Naive thymus-derived CD4-positive, alpha-beta T cell (primary cell): ENCODE measurements around the gene MED25. TPM values are rescaled to one million over a fixed set of nuclear protein-coding genes. Genes with fewer than 3 reads are reported as not detected.

Experiments
- ATAC-seq: fragments of 150-1000 bp; cut with Tn5 transposase; 2 replicates; pipeline ENCODE4 v1.10.0; 2021; ENCODE audit warnings: mild to moderate bottlenecking, moderate library complexity
- CTCF ChIA-PET: fragments of 350-600 bp; sonication (Branson Sonifier 250); formaldehyde crosslinking; loops from one replicate; lab custom pipeline; 2021; ENCODE audit warnings: antibody characterized with exemption; lab: Charles Lee
- POLR2A ChIA-PET: fragments of 350-600 bp; sonication (Branson Sonifier 250); formaldehyde crosslinking; loops from one replicate; lab custom pipeline; 2021; ENCODE audit warnings: antibody characterized with exemption, inconsistent platforms; lab: Charles Lee
- DNase-seq, 9 donors: peaks; one replicate each; pipeline versions ENCODE4 v3.0.0 to v3.0.0-alpha.2; 2020 to 2022; ENCODE audit warnings: mixed read lengths in 1 of 9
- H3K27ac ChIP-seq: one replicate; pipeline ENCODE4 v1.7.0; 2013; ENCODE audit warnings: mild to moderate bottlenecking, low read depth, low read length, moderate library complexity
- H3K27me3 ChIP-seq, 2 donors: one replicate each; pipeline ENCODE4 v1.7.0; 2013; ENCODE audit warnings: low read length in 2 of 2, mild to moderate bottlenecking in 2 of 2, moderate library complexity in 2 of 2; ENCODE audit not compliant: control insufficient read depth in 2 of 2, insufficient read depth in 2 of 2
- H3K36me3 ChIP-seq, 3 experiments: 1 replicate in 2 of 3; 2 replicates in 1 of 3; pipeline ENCODE4 v1.7.0; 2013; ENCODE audit warnings: low read length in 3 of 3, mild to moderate bottlenecking in 3 of 3, moderate library complexity in 1 of 3; ENCODE audit not compliant: insufficient read depth in 3 of 3, control insufficient read depth in 2 of 3
- H3K4me1 ChIP-seq, 2 donors: one replicate each; pipeline ENCODE4 v1.7.0; 2013; ENCODE audit warnings: low read length in 2 of 2, mild to moderate bottlenecking in 2 of 2, moderate library complexity in 1 of 2; ENCODE audit not compliant: control insufficient read depth in 2 of 2, insufficient read depth in 2 of 2
- H3K4me3 ChIP-seq: 2 replicates; pipeline ENCODE4 v1.7.0; 2013; ENCODE audit warnings: mild to moderate bottlenecking, low read length
- H3K9me3 ChIP-seq, 3 experiments: 1 replicate in 2 of 3; 2 replicates in 1 of 3; pipeline ENCODE4 v1.7.0; 2013; ENCODE audit warnings: low read length in 3 of 3; ENCODE audit not compliant: control insufficient read depth in 2 of 3
- H3K27ac Mint-ChIP-seq, 9 donors: one replicate each; pipeline ENCODE4 v1.8.0; 2020 to 2022; ENCODE audit warnings: mixed read lengths in 9 of 9, mild to moderate bottlenecking in 8 of 9, moderate library complexity in 5 of 9, inconsistent platforms in 2 of 9
- H3K27me3 Mint-ChIP-seq, 5 donors: one replicate each; pipeline ENCODE4 v1.8.0; 2021 to 2022; ENCODE audit warnings: mixed read lengths in 5 of 5, mild to moderate bottlenecking in 1 of 5
- H3K36me3 Mint-ChIP-seq, 5 donors: one replicate each; pipeline ENCODE4 v1.8.0; 2020 to 2022; ENCODE audit warnings: mixed read lengths in 5 of 5, mild to moderate bottlenecking in 3 of 5, inconsistent platforms in 1 of 5
- H3K4me1 Mint-ChIP-seq, 7 donors: one replicate each; pipeline ENCODE4 v1.8.0; 2020 to 2022; ENCODE audit warnings: mixed read lengths in 7 of 7, mild to moderate bottlenecking in 3 of 7, inconsistent platforms in 1 of 7
- H3K4me3 Mint-ChIP-seq, 10 donors: one replicate each; pipeline ENCODE4 v1.8.0; 2020 to 2022; ENCODE audit warnings: mild to moderate bottlenecking in 10 of 10, mixed read lengths in 10 of 10, moderate library complexity in 6 of 10, inconsistent platforms in 2 of 10
- H3K9me3 Mint-ChIP-seq, 11 donors: one replicate each; pipeline ENCODE4 v1.8.0; 2020 to 2022; ENCODE audit warnings: mixed read lengths in 11 of 11, mild to moderate bottlenecking in 4 of 11, inconsistent platforms in 1 of 11, moderate library complexity in 1 of 11
- intact Hi-C, 2 donors: fragments of 100-400 bp; cut with micrococcal nuclease; formaldehyde crosslinking; loops; one replicate each; pipeline ENCODE4 v1.15.1; 2023
- polyA plus RNA-seq, 2 donors: library from polyadenylated mRNA; unstranded; fragments of 300-500 nt; fragmentation: Illumina TruSeq; gene quantifications; one replicate each; pipeline ENCODE4 v1.2.3, GENCODE V29; 2021
- total RNA-seq, 6 experiments: library from RNA in 5 of 6; stranded (reverse) in 5 of 6; gene quantifications; 1 replicate in 5 of 6; 2 replicates in 1 of 6; pipeline ENCODE4 v1.2.3 and lab custom pipeline; 2021 to 2026

Gene MED25
- total and polyA plus RNA-seq, 7 experiments from 2014 or later: 10.8 to 75.2 (median 39.9) TPM

GRCh38 chr19:49847731-49848696, 29.9 kb downstream of the MED25 start:
- peaks cover 7 to 25% of the 10 kb centered on the region in 2 donors for H3K4me1 ChIP-seq
- no peak overlapping the region for H3K4me3 ChIP-seq
- ChIA-PET POLR2A (interaction anchor here (0.6 to 4.5 kb wide), 5 partner anchors 22 to 130 kb away, joined by 3 to 39 read pairs (median 3); partner anchors contain the start of genes AP2A1 and FUZ), CTCF (interaction anchor here (0.6 kb wide), 1 partner anchor 877 kb away, joined by 3 read pairs; no protein-coding TSS in a partner anchor)
- H3K9me3 Mint-ChIP-seq: peaks cover 0 to 10% (median 2%) of the 10 kb centered on the region in 11 donors
- H3K27me3 ChIP-seq: no peaks in the 10 kb centered on the region
- no peaks in the 10 kb centered on the region for H3K9me3 ChIP-seq
- H3K36me3 Mint-ChIP-seq: peaks cover 0 to 8% (median 4%) of the 10 kb centered on the region in 5 donors
- ATAC-seq (no peak), DNase-seq (no peak)
- peaks cover 0 to 4% (median 0%) of the 10 kb centered on the region in 3 experiments for H3K36me3 ChIP-seq
- H3K27ac Mint-ChIP-seq: peak overlapping the region in 3 of 9 donors; percentile 28 to 76 (median 65)
- peaks cover 17 to 35% (median 28%) of the 10 kb centered on the region in 7 donors for H3K4me1 Mint-ChIP-seq
- H3K27ac ChIP-seq: no peak overlapping the region
- H3K27me3 Mint-ChIP-seq: peaks cover 0 to 13% (median 0%) of the 10 kb centered on the region in 5 donors
- intact Hi-C loops: no loop called here
- peak overlapping the region in 1 of 10 donors; percentile 41 for H3K4me3 Mint-ChIP-seq

- peaks cover 0 to 10% (median 2%) of the 10 kb centered on the region in 11 donors for H3K9me3 Mint-ChIP-seq
Observed at GRCh38 chr19:49848938-49849337, 30.8 kb downstream of the MED25 start.

DNA sequence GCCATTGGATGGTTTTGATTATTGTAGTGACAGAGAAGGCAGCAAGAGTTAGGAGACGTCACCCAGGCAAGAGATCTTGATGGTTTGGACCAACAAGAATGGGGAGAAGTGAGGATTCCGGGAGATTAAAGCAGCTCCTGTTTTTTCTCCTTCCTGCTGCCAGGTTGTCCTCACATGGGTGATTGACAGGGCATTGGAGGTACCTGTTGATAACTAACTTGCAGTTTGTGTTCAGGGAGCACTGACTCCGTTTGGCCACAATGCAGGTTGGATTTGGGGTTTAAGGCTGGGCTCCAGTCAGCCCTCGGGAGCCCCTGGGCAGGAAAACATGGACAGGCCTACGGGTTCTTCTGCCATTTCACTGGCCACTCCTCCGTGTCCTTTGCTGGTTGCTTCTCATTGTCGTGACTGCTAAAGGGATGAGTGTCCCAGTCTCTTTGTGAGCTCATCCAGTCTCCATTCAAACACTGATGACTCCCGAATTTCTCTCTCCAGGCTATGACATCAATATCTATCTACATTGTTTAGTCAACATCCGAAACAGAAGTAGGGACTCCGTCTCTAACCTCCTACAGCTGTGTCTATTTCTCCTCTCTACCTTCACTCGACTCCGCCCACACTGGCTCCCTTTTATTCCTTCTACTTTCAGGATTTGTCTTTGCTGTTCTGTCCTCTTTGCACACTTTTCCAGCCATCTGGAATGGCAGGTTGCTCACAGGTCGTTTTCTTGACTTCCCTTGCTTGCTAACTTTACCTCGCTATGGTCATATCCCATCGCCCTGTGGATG, 31.5 kb downstream of the MED25 start:
- Mint-ChIP-seq H3K36me3 (peaks cover 0 to 8% (median 4%) of the 10 kb centered on the region in 5 donors), H3K4me1 (peaks cover 22 to 37% (median 33%) of the 10 kb centered on the region in 7 donors), H3K27ac (peak overlapping the region; percentile 59 to 98 (median 95)), H3K27me3 (peaks cover 0 to 13% (median 0%) of the 10 kb centered on the region in 5 donors), H3K9me3 (peaks cover 0 to 10% (median 2%) of the 10 kb centered on the region in 11 donors), H3K4me3 (peak overlapping the region; percentile 78 to 96 (median 92))
- intact Hi-C loops: loop anchor here (1.0 to 2.0 kb wide), 10 partner anchors 18 to 269 kb away; partner anchors contain the start of genes AKT1S1 (in 2 of the 2), ATF5 (in 2 of the 2), FUZ (in 2 of the 2) and MED25 (in 2 of the 2)
- peaks cover 7 to 25% of the 10 kb centered on the region in 2 donors for H3K4me1 ChIP-seq
- no peak overlapping the region for H3K27ac ChIP-seq
- H3K36me3 ChIP-seq: peaks cover 0 to 9% (median 0%) of the 10 kb centered on the region in 3 experiments
- ChIA-PET POLR2A (interaction anchor here (0.8 to 4.5 kb wide), 10 partner anchors 15 to 256 kb away, joined by 3 to 39 read pairs (median 6); partner anchors contain the start of genes AKT1S1, FUZ, MED25 and TBC1D17), CTCF (no interaction called here)
- no peaks in the 10 kb centered on the region for H3K9me3 ChIP-seq
- no peak for ATAC-seq
- H3K27me3 ChIP-seq: no peaks in the 10 kb centered on the region
- peak overlapping the region; percentile 89 for H3K4me3 ChIP-seq
- DNase-seq: no peak

More at GRCh38 chr19:49848938-49849337, 30.8 kb downstream of the MED25 start:
- no peaks in the 10 kb centered on the region for H3K9me3 ChIP-seq
- ChIA-PET CTCF (no interaction called here), POLR2A (interaction anchor here (0.7 to 4.5 kb wide), 3 partner anchors 34 to 131 kb away, joined by 3 to 39 read pairs (median 9); partner anchors contain the start of gene FUZ)
- H3K27ac Mint-ChIP-seq: peak overlapping the region in 5 of 9 donors; percentile 0 to 93 (median 75)
- peaks cover 0 to 8% (median 4%) of the 10 kb centered on the region in 5 donors for H3K36me3 Mint-ChIP-seq
- peak overlapping the region; percentile 5 to 83 (median 68) for H3K4me3 Mint-ChIP-seq
- no peaks in the 10 kb centered on the region for H3K27me3 ChIP-seq
- intact Hi-C loops: no loop called here
- H3K36me3 ChIP-seq: peaks cover 0 to 4% (median 0%) of the 10 kb centered on the region in 3 experiments
- H3K27me3 Mint-ChIP-seq: peaks cover 0 to 13% (median 0%) of the 10 kb centered on the region in 5 donors
- peaks cover 7 to 25% of the 10 kb centered on the region in 2 donors for H3K4me1 ChIP-seq
- H3K4me3 ChIP-seq: no peak overlapping the region
- peaks cover 22 to 37% (median 33%) of the 10 kb centered on the region in 7 donors for H3K4me1 Mint-ChIP-seq
- ATAC-seq: no peak
- DNase-seq: no peak
- no peak overlapping the region for H3K27ac ChIP-seq

GRCh38 chr19:49850221-49850486, 32.1 kb downstream of the MED25 start:
- Mint-ChIP-seq H3K36me3 (peaks cover 0 to 8% (median 4%) of the 10 kb centered on the region in 5 donors), H3K4me3 (peak overlapping the region; percentile 78 to 96 (median 92)), H3K9me3 (peaks cover 0 to 10% (median 2%) of the 10 kb centered on the region in 11 donors), H3K27ac (peak overlapping the region; percentile 79 to 98 (median 95)), H3K4me1 (peaks cover 22 to 37% (median 33%) of the 10 kb centered on the region in 7 donors), H3K27me3 (peaks cover 0 to 12% (median 0%) of the 10 kb centered on the region in 5 donors)
- Histone ChIP-seq H3K27ac (peak overlapping the region; percentile 99), H3K27me3 (no peaks in the 10 kb centered on the region), H3K9me3 (no peaks in the 10 kb centered on the region), H3K4me1 (peaks cover 7 to 25% of the 10 kb centered on the region in 2 donors), H3K4me3 (peak overlapping the region; percentile 89), H3K36me3 (peaks cover 0 to 14% (median 0%) of the 10 kb centered on the region in 3 experiments)
- ChIA-PET POLR2A (interaction anchor here (0.8 to 4.5 kb wide), 17 partner anchors 9 to 857 kb away, joined by 3 to 39 read pairs (median 5); partner anchors contain the start of genes AKT1S1, FUZ, GYS1 and MED25), CTCF (interaction anchor here (0.8 kb wide), 1 partner anchor 27 kb away, joined by 3 read pairs; the partner anchor contains the start of gene AKT1S1)
- intact Hi-C loops: loop anchor here (1.0 to 2.0 kb wide), 10 partner anchors 17 to 269 kb away; partner anchors contain the start of genes AKT1S1 (in 2 of the 2), ATF5 (in 2 of the 2), FUZ (in 2 of the 2) and MED25 (in 2 of the 2)
- DNase-seq (no peak), ATAC-seq (no peak)

DNA sequence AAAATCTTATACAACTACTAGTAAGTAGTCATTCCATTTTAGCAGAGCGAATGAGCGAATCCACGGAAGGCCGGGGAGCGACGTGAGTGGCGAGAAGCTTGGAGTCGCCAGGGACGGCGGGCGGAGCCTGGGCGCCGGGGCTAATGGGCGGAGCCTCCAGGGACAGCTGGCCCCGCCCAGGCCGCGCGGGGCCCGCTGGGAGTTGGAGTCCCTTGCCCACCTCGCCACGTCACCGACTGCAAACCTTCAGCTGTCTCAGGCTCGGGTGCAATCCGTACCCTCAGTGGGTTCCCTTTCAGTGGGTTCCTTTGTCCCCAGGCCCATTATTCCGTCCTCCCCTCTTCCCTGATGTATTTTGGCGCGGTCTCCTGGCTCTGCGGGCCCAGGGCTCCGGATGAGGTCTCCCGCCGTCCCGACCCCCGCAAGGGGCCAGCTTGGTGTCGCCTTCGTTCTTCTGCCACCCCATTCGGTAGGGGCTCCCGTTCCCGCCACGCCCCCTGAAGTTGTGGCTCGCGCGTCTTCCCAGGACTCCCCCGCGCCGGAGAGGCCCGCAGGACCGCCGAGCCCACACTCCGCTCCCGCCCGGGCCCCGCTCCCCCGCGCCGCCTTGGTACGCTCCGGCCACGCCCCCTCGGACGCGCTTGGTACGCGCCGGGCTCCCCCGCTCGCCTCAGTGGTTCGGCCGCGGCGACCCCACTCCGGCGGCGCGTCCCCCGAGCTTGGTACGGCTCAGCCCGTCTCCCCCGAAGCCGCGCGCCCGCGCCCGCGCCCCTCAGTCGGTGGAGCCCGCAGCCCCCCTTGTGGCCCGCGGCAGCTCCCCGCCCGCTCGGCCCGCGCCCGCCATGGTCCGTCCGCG, 32.6 kb downstream of the MED25 start, which contains the start of gene PTOV1:
PTOV1 (plus strand) TSS at position 673 of the 856 bp plus-strand sequence.
- H3K4me1 Mint-ChIP-seq: peaks cover 22 to 37% (median 33%) of the 10 kb centered on the region in 7 donors
- peak within 1 kb of the TSS; percentile 85 to 98 (median 95) for H3K27ac Mint-ChIP-seq
- CTCF ChIA-PET: interaction anchor here (0.8 kb wide), 1 partner anchor 26 kb away, joined by 3 read pairs; the partner anchor contains the start of gene AKT1S1
- Histone ChIP-seq H3K27me3 (no peaks in the 10 kb centered on the region), H3K4me3 (peak within 1 kb of the TSS; percentile 89), H3K4me1 (peaks cover 7 to 25% of the 10 kb centered on the region in 2 donors), H3K27ac (peak within 1 kb of the TSS; percentile 99), H3K36me3 (peaks cover 0 to 20% (median 0%) of the 10 kb centered on the region in 3 experiments), H3K9me3 (no peaks in the 10 kb centered on the region)
- DNase-seq: peak; percentile 78 to 97 (median 88)
- peak within 1 kb of the TSS; percentile 91 to 96 (median 92) for H3K4me3 Mint-ChIP-seq
- intact Hi-C loops: loop anchor here (1.0 to 2.0 kb wide), 10 partner anchors 17 to 270 kb away; partner anchors contain the start of genes AKT1S1 (in 2 of the 2), ATF5 (in 2 of the 2), FUZ (in 2 of the 2) and MED25 (in 2 of the 2)
- H3K9me3 Mint-ChIP-seq: peaks cover 0 to 10% (median 3%) of the 10 kb centered on the region in 11 donors
- H3K27me3 Mint-ChIP-seq: peaks cover 0 to 11% (median 0%) of the 10 kb centered on the region in 5 donors
- H3K36me3 Mint-ChIP-seq: peaks cover 0 to 10% (median 4%) of the 10 kb centered on the region in 5 donors
- POLR2A ChIA-PET: interaction anchor here (0.8 to 4.5 kb wide), 22 partner anchors 8 to 1521 kb away, joined by 3 to 39 read pairs (median 4); partner anchors contain the start of genes AKT1S1, BCL2L12, FUZ and GYS1
- peak; percentile 93 for ATAC-seq
